Neural cell (in vitro differentiated cells): ENCODE measurements around the gene SALL4.

Experiments used
- EP300 ChIP-seq: fragments of 450-650 bp; conservative IDR thresholded peaks from 2 replicates; pipeline ENCODE4 v1.6.1; 2014; ENCODE audit warnings: antibody characterized with exemption, mild to moderate bottlenecking, moderate library complexity; ENCODE audit not compliant: poor library complexity, severe bottlenecking
- EZH2 ChIP-seq: fragments of 200-600, 300-800 bp; shearing (Covaris generic), sonication (generic); IDR thresholded peaks from 2 replicates; pipeline ENCODE4 v1.6.1; 2014; ENCODE audit warnings: antibody characterized with exemption, low read length, borderline replicate concordance, mild to moderate bottlenecking; ENCODE audit not compliant: insufficient read depth, poor library complexity, severe bottlenecking
- MXI1 ChIP-seq: fragments of 450-650 bp; conservative IDR thresholded peaks from 2 replicates; pipeline ENCODE4 v1.6.1; 2014; ENCODE audit warnings: antibody characterized with exemption, mild to moderate bottlenecking; ENCODE audit not compliant: poor library complexity, severe bottlenecking
- POLR2AphosphoS5 ChIP-seq: IDR thresholded peaks from 2 replicates; pipeline ENCODE4 v1.6.1; 2012
- RAD21 ChIP-seq: fragments of 450-650 bp; conservative IDR thresholded peaks from 2 replicates; pipeline ENCODE4 v1.6.1; 2014; ENCODE audit warnings: antibody characterized with exemption, mild to moderate bottlenecking, moderate library complexity
- SMC3 ChIP-seq: fragments of 450-650 bp; conservative IDR thresholded peaks from 2 replicates; pipeline ENCODE4 v1.6.1; 2014; ENCODE audit warnings: antibody characterized with exemption, mild to moderate bottlenecking, moderate library complexity; ENCODE audit not compliant: poor library complexity
- TAF1 ChIP-seq: IDR thresholded peaks from 2 replicates; pipeline ENCODE4 v1.6.1; 2012; ENCODE audit warnings: low read depth
- TF ChIP-seq, protein P1 (sequence below): fragments of 450-650 bp; IDR thresholded peaks from 2 replicates; pipeline ENCODE4 v1.5.1; 2014; ENCODE audit warnings: antibody characterized with exemption, mild to moderate bottlenecking, moderate library complexity; ENCODE audit not compliant: poor library complexity, severe bottlenecking
- TF ChIP-seq, protein P2 (sequence below): IDR thresholded peaks from 2 replicates; pipeline ENCODE4 v1.6.1; 2012; ENCODE audit warnings: borderline replicate concordance

DNA sequence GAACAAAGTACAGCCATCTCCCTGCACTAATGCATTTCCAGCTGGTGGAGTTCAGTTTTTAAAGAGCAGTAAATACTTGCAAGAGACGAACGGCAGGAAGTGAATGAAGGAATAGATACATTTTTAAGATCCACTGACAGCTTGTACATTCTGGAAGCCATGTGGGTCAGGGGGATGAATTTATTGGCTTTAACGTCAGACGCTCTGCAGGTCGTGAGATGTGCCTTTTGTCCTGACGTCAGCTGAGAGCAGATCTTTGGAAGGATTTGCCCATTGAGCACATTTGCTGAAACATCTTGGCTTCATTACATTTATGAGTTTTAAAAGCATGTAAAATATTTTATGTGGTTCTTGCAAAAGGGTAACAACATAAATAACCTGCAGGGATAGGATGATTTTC is 29.5 kb upstream of the SALL4 start:
- TF ChIP-seq, protein P1, sequence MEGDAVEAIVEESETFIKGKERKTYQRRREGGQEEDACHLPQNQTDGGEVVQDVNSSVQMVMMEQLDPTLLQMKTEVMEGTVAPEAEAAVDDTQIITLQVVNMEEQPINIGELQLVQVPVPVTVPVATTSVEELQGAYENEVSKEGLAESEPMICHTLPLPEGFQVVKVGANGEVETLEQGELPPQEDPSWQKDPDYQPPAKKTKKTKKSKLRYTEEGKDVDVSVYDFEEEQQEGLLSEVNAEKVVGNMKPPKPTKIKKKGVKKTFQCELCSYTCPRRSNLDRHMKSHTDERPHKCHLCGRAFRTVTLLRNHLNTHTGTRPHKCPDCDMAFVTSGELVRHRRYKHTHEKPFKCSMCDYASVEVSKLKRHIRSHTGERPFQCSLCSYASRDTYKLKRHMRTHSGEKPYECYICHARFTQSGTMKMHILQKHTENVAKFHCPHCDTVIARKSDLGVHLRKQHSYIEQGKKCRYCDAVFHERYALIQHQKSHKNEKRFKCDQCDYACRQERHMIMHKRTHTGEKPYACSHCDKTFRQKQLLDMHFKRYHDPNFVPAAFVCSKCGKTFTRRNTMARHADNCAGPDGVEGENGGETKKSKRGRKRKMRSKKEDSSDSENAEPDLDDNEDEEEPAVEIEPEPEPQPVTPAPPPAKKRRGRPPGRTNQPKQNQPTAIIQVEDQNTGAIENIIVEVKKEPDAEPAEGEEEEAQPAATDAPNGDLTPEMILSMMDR: no peak
- no peak for TF ChIP-seq POLR2AphosphoS5
- TF ChIP-seq MXI1: no peak
- no peak for TF ChIP-seq EZH2
- no peak for TF ChIP-seq TAF1
- no peak for TF ChIP-seq EP300
- TF ChIP-seq RAD21: no peak
- TF ChIP-seq, protein P2, sequence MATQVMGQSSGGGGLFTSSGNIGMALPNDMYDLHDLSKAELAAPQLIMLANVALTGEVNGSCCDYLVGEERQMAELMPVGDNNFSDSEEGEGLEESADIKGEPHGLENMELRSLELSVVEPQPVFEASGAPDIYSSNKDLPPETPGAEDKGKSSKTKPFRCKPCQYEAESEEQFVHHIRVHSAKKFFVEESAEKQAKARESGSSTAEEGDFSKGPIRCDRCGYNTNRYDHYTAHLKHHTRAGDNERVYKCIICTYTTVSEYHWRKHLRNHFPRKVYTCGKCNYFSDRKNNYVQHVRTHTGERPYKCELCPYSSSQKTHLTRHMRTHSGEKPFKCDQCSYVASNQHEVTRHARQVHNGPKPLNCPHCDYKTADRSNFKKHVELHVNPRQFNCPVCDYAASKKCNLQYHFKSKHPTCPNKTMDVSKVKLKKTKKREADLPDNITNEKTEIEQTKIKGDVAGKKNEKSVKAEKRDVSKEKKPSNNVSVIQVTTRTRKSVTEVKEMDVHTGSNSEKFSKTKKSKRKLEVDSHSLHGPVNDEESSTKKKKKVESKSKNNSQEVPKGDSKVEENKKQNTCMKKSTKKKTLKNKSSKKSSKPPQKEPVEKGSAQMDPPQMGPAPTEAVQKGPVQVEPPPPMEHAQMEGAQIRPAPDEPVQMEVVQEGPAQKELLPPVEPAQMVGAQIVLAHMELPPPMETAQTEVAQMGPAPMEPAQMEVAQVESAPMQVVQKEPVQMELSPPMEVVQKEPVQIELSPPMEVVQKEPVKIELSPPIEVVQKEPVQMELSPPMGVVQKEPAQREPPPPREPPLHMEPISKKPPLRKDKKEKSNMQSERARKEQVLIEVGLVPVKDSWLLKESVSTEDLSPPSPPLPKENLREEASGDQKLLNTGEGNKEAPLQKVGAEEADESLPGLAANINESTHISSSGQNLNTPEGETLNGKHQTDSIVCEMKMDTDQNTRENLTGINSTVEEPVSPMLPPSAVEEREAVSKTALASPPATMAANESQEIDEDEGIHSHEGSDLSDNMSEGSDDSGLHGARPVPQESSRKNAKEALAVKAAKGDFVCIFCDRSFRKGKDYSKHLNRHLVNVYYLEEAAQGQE: no peak
- no peak for TF ChIP-seq SMC3
